SHP77 (cell line): ENCODE data around the gene NT5C3B.
A peak's percentile ranks its signal among the peaks of the same experiment; 100 is the strongest.
"Not testable (repeated sequence)": the region's sequence is repeated elsewhere in the genome, so short reads cannot be mapped to it uniquely, and the experiment has no call there.

Source experiments
- DNase-seq, 2 experiments: peaks; one replicate each; lab custom pipeline; 2025; lab: John Stamatoyannopoulos, UW

Gene NT5C3B

DNA sequence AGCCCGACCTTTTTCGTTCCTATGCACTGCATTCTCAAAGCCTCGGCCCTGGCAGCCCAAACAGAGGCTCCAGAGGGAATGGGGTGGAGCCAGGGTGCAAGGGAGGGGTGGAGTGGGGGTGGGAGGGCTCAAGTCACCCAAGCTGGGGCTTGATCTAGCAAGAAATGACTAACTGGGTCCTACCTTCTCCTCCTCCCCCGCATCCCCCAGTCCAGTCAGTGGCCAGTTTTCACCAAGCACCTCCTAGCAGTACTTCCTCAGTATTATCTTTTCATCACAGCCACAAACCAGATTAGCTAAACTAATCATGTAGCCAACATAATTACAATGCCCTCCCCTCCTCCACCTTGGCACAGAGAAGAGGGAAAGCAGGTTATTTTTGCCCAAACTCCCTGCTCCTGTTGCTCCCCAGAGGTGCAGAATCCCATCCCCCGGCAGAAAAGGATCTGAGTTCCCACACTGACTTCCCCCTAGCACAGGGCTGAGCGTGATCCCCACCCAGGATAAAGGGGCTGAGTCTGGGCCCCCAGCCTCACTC lies 51.8 kb downstream of the NT5C3B start:
- no peak for DNase-seq

GRCh38 chr17:41782142-41782541 lies 53.9 kb downstream of the NT5C3B start:
- no peak for DNase-seq

DNA sequence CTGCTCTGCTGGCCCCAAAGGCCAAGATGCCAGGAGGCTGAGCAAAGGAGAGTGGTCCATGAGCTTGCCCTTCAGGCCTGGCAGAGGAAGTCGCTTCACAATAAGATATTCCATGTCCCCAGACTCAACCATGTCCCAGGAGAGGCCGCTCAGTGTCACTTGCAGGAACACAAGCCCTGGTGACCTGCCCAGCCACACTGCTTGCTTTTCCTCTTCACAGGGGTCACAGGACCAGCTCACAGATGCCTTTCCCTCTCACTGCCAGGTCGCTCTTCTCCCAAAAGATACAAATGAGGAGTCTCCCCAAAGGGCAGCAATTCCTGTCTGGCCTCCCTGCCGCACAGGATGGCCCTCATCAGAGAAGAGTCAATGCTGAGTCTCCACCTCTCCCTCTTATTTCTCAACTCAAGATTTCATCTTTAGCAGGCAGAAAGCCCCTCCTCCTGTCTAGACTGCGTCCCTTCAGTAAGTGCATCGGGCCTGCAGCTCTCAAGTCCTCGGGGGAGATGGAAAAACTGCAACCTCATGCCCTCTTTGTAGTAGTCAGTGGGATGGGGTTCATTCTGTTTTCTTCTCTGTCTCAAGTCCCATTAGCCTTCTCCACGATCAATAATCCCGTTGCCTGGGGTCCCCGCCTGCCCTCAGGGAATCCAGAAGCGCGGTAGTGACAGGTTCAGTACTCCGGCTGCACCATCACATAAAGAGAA lies 54.5 kb downstream of the NT5C3B start:
- no peak for DNase-seq

GRCh38 chr17:41779954-41780353 lies 56.1 kb downstream of the NT5C3B start:
- DNase-seq = no peak

DNA sequence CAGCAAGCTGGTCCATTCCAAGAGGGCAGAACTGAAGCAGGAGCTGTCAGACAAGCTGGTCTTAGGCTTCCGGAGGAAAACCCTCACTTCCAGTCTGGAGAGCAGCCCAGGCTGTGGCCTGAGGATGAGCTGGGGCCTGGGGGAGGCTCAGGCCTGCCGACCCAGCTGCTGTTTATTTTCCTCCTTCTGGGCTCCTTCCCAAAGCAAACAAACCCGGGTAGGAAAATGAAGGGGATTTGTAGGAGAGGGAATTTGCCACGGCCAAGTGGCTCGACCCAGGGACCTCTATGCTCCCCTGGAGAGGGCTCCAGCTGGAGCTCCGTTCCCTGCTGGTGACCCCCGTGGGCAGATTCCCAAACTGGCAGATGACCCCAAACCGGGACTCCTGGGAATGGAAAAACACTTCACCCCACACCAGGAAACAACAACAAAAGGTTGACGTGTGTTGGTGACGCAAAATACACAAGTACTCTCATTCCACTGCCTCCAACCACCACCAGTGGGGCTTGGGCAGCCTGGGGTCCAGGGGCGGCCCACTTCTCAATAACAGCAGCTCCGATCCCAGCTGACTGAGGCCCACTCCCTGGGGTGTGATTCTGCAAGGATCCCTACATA lies 58.4 kb downstream of the NT5C3B start:
- peak; percentile 93 for DNase-seq

DNA sequence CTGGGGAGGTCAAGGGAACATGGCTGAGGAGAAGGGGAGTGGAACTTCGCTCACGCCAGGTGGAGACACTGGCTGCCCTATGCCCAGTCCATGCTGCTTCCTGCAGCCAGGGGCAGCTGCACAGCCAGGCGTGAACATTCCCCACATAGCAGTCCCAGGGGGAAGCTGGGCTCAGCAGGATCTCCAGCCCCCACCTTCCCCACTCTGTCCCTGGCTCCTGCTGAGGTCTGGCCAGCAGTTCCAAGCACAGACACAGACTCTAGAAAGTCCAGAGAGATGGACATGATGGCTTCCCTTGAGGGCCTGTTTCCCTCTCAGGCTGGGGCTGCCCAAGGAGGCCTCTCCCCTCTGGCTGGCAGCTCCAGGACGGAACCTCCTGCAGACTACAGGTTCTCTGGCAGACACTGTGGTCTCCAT lies 58.9 kb downstream of the NT5C3B start:
- peak; percentile 26 to 63 for DNase-seq

GRCh38 chr17:41776262-41776900 lies 59.7 kb downstream of the NT5C3B start:
- DNase-seq = not testable (repeated sequence)

DNA sequence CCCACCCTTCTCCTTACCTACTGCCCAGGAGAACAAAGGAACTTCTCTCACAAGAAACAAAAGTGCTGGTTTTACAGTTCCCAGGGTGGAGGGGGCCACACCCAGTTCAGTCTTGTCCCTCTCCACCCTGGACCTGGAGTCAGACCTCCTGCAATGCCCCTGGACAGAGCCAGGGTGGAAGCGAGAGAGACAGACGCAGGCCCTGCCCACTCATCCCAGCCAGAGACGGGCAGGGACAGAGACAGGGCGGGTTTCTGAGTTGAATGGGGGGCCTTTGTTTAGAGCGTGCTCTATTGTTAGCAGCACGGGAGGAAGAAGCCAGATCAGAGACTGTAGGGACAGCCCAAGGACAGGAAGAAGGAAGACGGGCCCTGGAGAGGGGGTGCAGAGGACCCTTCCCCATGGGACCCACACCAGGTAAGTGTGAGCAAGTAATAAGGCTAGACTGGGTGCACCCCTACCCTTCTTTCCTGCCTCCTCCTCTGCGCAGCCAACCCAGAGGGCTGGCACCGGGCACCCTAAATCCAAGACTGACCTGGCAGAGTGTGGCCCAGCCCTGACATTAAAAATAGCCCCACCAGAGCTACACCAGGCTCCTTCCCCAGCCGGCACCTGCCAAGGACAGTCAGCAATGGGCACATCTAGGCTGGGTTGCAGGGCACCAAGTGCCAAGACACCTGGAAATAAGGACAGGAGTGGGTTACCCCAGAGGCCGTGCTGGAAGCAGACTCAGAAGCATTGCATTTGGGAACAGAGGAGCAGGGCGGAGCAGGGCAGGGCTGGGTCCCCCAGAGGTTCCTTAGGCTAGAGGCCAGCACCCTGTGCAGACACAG lies 60.4 kb downstream of the NT5C3B start:
- no peak for DNase-seq
